Liver (tissue), 9 donors: Measurements from ENCODE around the gene IRX2. TPM values are rescaled to one million over a fixed set of nuclear protein-coding genes. Genes with fewer than 3 reads are reported as not detected.

Source experiments
- DNase-seq: peaks from one replicate; pipeline ENCODE4 v3.0.0-alpha.2; 2017; ENCODE audit warnings: low spot score
- H3K27ac ChIP-seq, 2 donors: one replicate each; pipeline ENCODE4 v1.7.0; 2013; ENCODE audit warnings: inconsistent platforms in 2 of 2, low read length in 2 of 2, control low read depth in 1 of 2, low read depth in 1 of 2, mild to moderate bottlenecking in 1 of 2
- H3K27me3 ChIP-seq, 4 donors: one replicate each; pipeline versions ENCODE4 v1.6.1 to v1.7.0; 2013; ENCODE audit warnings: low read length in 3 of 4, inconsistent platforms in 1 of 4, mild to moderate bottlenecking in 1 of 4, moderate library complexity in 1 of 4; ENCODE audit not compliant: control insufficient read depth in 4 of 4, insufficient read depth in 4 of 4
- H3K36me3 ChIP-seq, 4 donors: one replicate each; pipeline versions ENCODE4 v1.6.1 to v1.7.0; 2013; ENCODE audit warnings: low read length in 3 of 4, mild to moderate bottlenecking in 3 of 4, low read depth in 1 of 4, moderate library complexity in 1 of 4; ENCODE audit not compliant: control insufficient read depth in 4 of 4, insufficient read depth in 3 of 4
- H3K4me1 ChIP-seq, 4 donors: one replicate each; pipeline versions ENCODE4 v1.6.1 to v1.7.0; 2013; ENCODE audit warnings: low read length in 3 of 4, mild to moderate bottlenecking in 3 of 4, moderate library complexity in 1 of 4; ENCODE audit not compliant: control insufficient read depth in 4 of 4, insufficient read depth in 4 of 4
- H3K4me3 ChIP-seq, 3 donors: one replicate each; pipeline versions ENCODE4 v1.6.1 to v1.7.0; 2013; ENCODE audit warnings: low read length in 3 of 3, control low read depth in 1 of 3, low read depth in 1 of 3, mild to moderate bottlenecking in 1 of 3
- H3K9ac ChIP-seq, 2 donors: one replicate each; pipeline ENCODE4 v1.7.0; 2013; ENCODE audit warnings: low read length in 2 of 2, mild to moderate bottlenecking in 2 of 2, moderate library complexity in 2 of 2, control low read depth in 1 of 2, low read depth in 1 of 2
- H3K9me3 ChIP-seq, 4 donors: one replicate each; pipeline versions ENCODE4 v1.6.1 to v1.7.0; 2013; ENCODE audit warnings: low read length in 3 of 4; ENCODE audit not compliant: control insufficient read depth in 4 of 4
- EGR1 ChIP-seq, 2 donors: IDR thresholded peaks; 2 replicates each; pipeline ENCODE4 v1.6.1; 2016 to 2018; ENCODE audit warnings: antibody characterized with exemption in 2 of 2, low read depth in 2 of 2
- FOXA1 ChIP-seq: IDR thresholded peaks from 2 replicates; pipeline ENCODE4 v1.6.1; 2016; ENCODE audit warnings: antibody characterized with exemption
- FOXA2 ChIP-seq: IDR thresholded peaks from 2 replicates; pipeline ENCODE4 v1.6.1; 2016; ENCODE audit warnings: antibody characterized with exemption
- GABPA ChIP-seq, 2 donors: IDR thresholded peaks in 1 of 2; conservative IDR thresholded peaks in 1 of 2; 2 replicates each; pipeline ENCODE4 v1.6.1; 2016; ENCODE audit warnings: antibody characterized with exemption in 2 of 2, mild to moderate bottlenecking in 1 of 2, moderate library complexity in 1 of 2
- HNF4A ChIP-seq, 2 donors: conservative IDR thresholded peaks; 2 replicates each; pipeline ENCODE4 v1.6.1; 2016; ENCODE audit warnings: antibody characterized with exemption in 2 of 2, mild to moderate bottlenecking in 2 of 2
- HNF4G ChIP-seq: IDR thresholded peaks from 2 replicates; pipeline ENCODE4 v1.6.1; 2016; ENCODE audit warnings: antibody characterized with exemption
- JUND ChIP-seq, 2 donors: IDR thresholded peaks; 2 replicates each; pipeline ENCODE4 v1.6.1; 2016; ENCODE audit warnings: antibody characterized with exemption in 2 of 2
- MAX ChIP-seq: IDR thresholded peaks from 2 replicates; pipeline ENCODE4 v1.6.1; 2016; ENCODE audit warnings: antibody characterized with exemption
- NR2F2 ChIP-seq: IDR thresholded peaks from 2 replicates; pipeline ENCODE4 v1.6.1; 2016; ENCODE audit warnings: antibody characterized with exemption
- RAD21 ChIP-seq, 2 donors: IDR thresholded peaks; 2 replicates each; pipeline ENCODE4 v1.6.1; 2016; ENCODE audit warnings: antibody characterized with exemption in 2 of 2, mild to moderate bottlenecking in 2 of 2
- REST ChIP-seq: IDR thresholded peaks from 2 replicates; pipeline ENCODE4 v1.6.1; 2016; ENCODE audit warnings: antibody characterized with exemption, mild to moderate bottlenecking
- RXRA ChIP-seq, 2 donors: IDR thresholded peaks; 2 replicates each; pipeline ENCODE4 v1.6.1; 2017 to 2018; ENCODE audit warnings: antibody characterized with exemption in 2 of 2, mild to moderate bottlenecking in 1 of 2
- SP1 ChIP-seq: IDR thresholded peaks from 2 replicates; pipeline ENCODE4 v1.6.1; 2018; ENCODE audit warnings: antibody characterized with exemption, mild to moderate bottlenecking
- TAF1 ChIP-seq: conservative IDR thresholded peaks from 2 replicates; pipeline ENCODE4 v1.6.1; 2016; ENCODE audit warnings: antibody characterized with exemption, mild to moderate bottlenecking
- YY1 ChIP-seq: IDR thresholded peaks from 2 replicates; pipeline ENCODE4 v1.6.1; 2016; ENCODE audit warnings: antibody characterized with exemption, mild to moderate bottlenecking
- ZBTB33 ChIP-seq: IDR thresholded peaks from 2 replicates; pipeline ENCODE4 v1.6.1; 2016; ENCODE audit warnings: antibody characterized with exemption
- WGBS: extraction: QIAGEN DNeasy Blood & Tissue Kit; methylation state at CpG from one replicate; pipeline ENCODE4 v1.1.7; 2013; 5-methylcytosine and 5-hydroxymethylcytosine counted together
- polyA plus RNA-seq, 2 donors: library from polyadenylated mRNA; stranded (reverse) in 1 of 2; unstranded in 1 of 2; fragments of 200-250 nt in 1 of 2; fragments of >200 nt in 1 of 2; fragmentation: Nextera tagmentation in 1 of 2; extraction: Ambion mirVana in 1 of 2; gene quantifications; one replicate each; pipeline versions ENCODE4 v1.2.1 to v1.2.3, GENCODE V29; 2013 to 2015
- total RNA-seq, 2 donors: library from RNA; depleted of rRNA; stranded (reverse); fragments of >200 nt; gene quantifications; one replicate each; pipeline ENCODE4 v1.2.3, GENCODE V29; 2014
- TF ChIP-seq, protein P1 (sequence below): fragments of 150-350 bp; IDR thresholded peaks from 2 replicates; pipeline ENCODE4 v1.5.1; 2017; ENCODE audit warnings: improper control_type of control experiment, low read depth, low read length; ENCODE audit not compliant: missing input control
- TF ChIP-seq, protein P2 (sequence below): IDR thresholded peaks from 2 replicates; pipeline ENCODE4 v1.6.1; 2016; ENCODE audit warnings: antibody characterized with exemption
- donor health status: healthy.
- donor health status: healthy.
- donor health status: healthy.
- donor health status: healthy.
- donor health status: healthy.

Gene IRX2
- total and polyA plus RNA-seq, 4 donors, result not detected

DNA sequence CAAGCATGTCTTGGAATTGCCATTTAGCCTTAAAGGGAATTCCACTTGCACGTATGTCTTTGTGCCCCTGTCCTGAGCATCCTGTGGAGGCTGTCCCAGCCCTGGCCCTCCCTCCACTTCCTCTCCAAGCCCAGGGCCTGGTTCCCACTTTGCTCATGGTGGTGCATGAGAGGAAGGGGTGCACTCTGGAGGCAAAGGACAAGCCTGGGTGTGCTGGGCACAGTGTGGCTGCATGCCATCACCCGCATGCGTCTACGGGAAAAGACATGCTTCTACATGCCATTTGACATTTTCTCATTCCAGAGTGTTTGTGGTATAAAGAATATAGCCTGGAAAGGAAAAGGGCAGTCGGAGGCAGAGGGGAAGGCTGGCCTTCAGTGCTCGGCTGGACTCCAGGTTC is 7.2 kb upstream of the IRX2 start (continued):
- TF ChIP-seq, protein P1, sequence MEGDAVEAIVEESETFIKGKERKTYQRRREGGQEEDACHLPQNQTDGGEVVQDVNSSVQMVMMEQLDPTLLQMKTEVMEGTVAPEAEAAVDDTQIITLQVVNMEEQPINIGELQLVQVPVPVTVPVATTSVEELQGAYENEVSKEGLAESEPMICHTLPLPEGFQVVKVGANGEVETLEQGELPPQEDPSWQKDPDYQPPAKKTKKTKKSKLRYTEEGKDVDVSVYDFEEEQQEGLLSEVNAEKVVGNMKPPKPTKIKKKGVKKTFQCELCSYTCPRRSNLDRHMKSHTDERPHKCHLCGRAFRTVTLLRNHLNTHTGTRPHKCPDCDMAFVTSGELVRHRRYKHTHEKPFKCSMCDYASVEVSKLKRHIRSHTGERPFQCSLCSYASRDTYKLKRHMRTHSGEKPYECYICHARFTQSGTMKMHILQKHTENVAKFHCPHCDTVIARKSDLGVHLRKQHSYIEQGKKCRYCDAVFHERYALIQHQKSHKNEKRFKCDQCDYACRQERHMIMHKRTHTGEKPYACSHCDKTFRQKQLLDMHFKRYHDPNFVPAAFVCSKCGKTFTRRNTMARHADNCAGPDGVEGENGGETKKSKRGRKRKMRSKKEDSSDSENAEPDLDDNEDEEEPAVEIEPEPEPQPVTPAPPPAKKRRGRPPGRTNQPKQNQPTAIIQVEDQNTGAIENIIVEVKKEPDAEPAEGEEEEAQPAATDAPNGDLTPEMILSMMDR, result no peak
- no peak for TF ChIP-seq HNF4A (conservative IDR thresholded peaks at IDR 0.05)
- no peak for TF ChIP-seq NR2F2
- TF ChIP-seq SP1, result no peak
- no peak for TF ChIP-seq RAD21 (IDR thresholded peaks at IDR 0.05)
- no peak for TF ChIP-seq JUND (IDR thresholded peaks at IDR 0.05)
- TF ChIP-seq MAX, result no peak
- TF ChIP-seq FOXA1, result no peak
- no peak for TF ChIP-seq RXRA (IDR thresholded peaks at IDR 0.05)

GRCh38 chr5:2757563-2758351 is 6.3 kb upstream of the IRX2 start:
- Histone ChIP-seq H3K27ac (no peak overlapping the region), H3K27me3 (peaks cover 7 to 25% (median 13%) of the 10 kb centered on the region in 4 donors)

More at GRCh38 chr5:2757563-2758351, 6.3 kb upstream of the IRX2 start:
- Histone ChIP-seq H3K36me3 (no peaks in the 10 kb centered on the region), H3K9ac (no peak overlapping the region), H3K4me1 (peaks cover 7 to 27% (median 20%) of the 10 kb centered on the region in 4 donors), H3K9me3 (no peaks in the 10 kb centered on the region), H3K4me3 (no peak overlapping the region)
- TF ChIP-seq RAD21 (IDR thresholded peaks at IDR 0.05) (no peak), HNF4A (conservative IDR thresholded peaks at IDR 0.05) (no peak), NR2F2 (no peak), SP1 (no peak), ZBTB33 (no peak), YY1 (no peak), JUND (IDR thresholded peaks at IDR 0.05) (no peak), MAX (no peak), FOXA2 (no peak), REST (no peak), FOXA1 (no peak), HNF4G (no peak), GABPA (IDR thresholded peaks at IDR 0.05 in 1 of 2, conservative IDR thresholded peaks at IDR 0.05 in 1 of 2) (no peak), TAF1 (no peak), RXRA (IDR thresholded peaks at IDR 0.05) (no peak), EGR1 (IDR thresholded peaks at IDR 0.05; ENCODE audit: low read depth in 2 of 2) (no peak)
- TF ChIP-seq, protein P2, sequence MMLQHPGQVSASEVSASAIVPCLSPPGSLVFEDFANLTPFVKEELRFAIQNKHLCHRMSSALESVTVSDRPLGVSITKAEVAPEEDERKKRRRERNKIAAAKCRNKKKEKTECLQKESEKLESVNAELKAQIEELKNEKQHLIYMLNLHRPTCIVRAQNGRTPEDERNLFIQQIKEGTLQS, result no peak
- TF ChIP-seq, protein P1, result no peak
- no peak for DNase-seq
- WGBS, result 7% methylated on average over 23 of the region's 23 CpGs
